A673 (cell line): ENCODE results near the gene ZP2. TPM values are rescaled to one million over a fixed set of nuclear protein-coding genes. Genes with fewer than 3 reads are reported as not detected.

Experiments used
- BruUV-seq: library from RNA; stranded (reverse); fragments of 400-500 nt; replicated peaks from 2 replicates; lab custom pipeline; 2021; lab: Mats Ljungman, UMichigan
- CTCF ChIA-PET: fragments of 300-600 bp; sonication (Branson Sonifier 250); formaldehyde crosslinking; loops from one replicate; lab custom pipeline; 2022; ENCODE audit warnings: antibody characterized with exemption; lab: Charles Lee
- POLR2A ChIA-PET: fragments of 300-600 bp; sonication (Branson Sonifier 250); formaldehyde crosslinking; loops from one replicate; lab custom pipeline; 2022; ENCODE audit warnings: antibody characterized with exemption; ENCODE audit not compliant: low non-redundant PET; lab: Charles Lee
- DNase-seq: peaks from one replicate; pipeline ENCODE4 v3.0.0-alpha.2; 2015; ENCODE audit warnings: low spot score
- H3K27ac ChIP-seq: fragments of 200-600 bp; sonication (generic); 2 replicates; pipeline ENCODE4 v1.5.1; 2016; ENCODE audit warnings: mixed run types, low read depth, mild to moderate bottlenecking, mixed read lengths, antibody characterized with exemption, low read length; ENCODE audit not compliant: poor library complexity, severe bottlenecking
- H3K27me3 ChIP-seq: fragments of 200-600 bp; sonication (generic); replicated peaks from 2 replicates; pipeline ENCODE4 v1.6.1; 2017; ENCODE audit warnings: mixed run types, low read depth, mild to moderate bottlenecking, mixed read lengths, antibody characterized with exemption, low read length; ENCODE audit not compliant: insufficient read depth, poor library complexity
- H3K36me3 ChIP-seq: fragments of 200-600 bp; sonication (generic); 2 replicates; pipeline ENCODE4 v1.6.1; 2016; ENCODE audit warnings: mixed run types, mild to moderate bottlenecking, mixed read lengths, antibody characterized with exemption, low read length; ENCODE audit not compliant: insufficient read depth, poor library complexity, severe bottlenecking
- H3K4me1 ChIP-seq: fragments of 200-600 bp; sonication (generic); 2 replicates; pipeline ENCODE4 v1.6.1; 2017; ENCODE audit warnings: mixed run types, mild to moderate bottlenecking, mixed read lengths, antibody characterized with exemption, low read length; ENCODE audit not compliant: insufficient read depth, poor library complexity, severe bottlenecking
- H3K4me3 ChIP-seq: fragments of 200-600 bp; sonication (generic); 2 replicates; pipeline ENCODE4 v1.5.1; 2016; ENCODE audit warnings: low read depth, mixed run types, mild to moderate bottlenecking, mixed read lengths, low read length; ENCODE audit not compliant: poor library complexity, severe bottlenecking
- H3K9me3 ChIP-seq: fragments of 200-600 bp; sonication (generic); 2 replicates; pipeline ENCODE4 v1.6.1; 2016; ENCODE audit warnings: mixed run types, low read depth, mild to moderate bottlenecking, mixed read lengths, antibody characterized with exemption, low read length; ENCODE audit not compliant: poor library complexity, severe bottlenecking
- CTCF ChIP-seq: fragments of 300-800, 200-600 bp; sonication (generic); conservative IDR thresholded peaks from 2 replicates; pipeline ENCODE4 v1.5.1; 2017; ENCODE audit warnings: low read depth, mild to moderate bottlenecking, antibody characterized with exemption, low read length, moderate library complexity, mixed read lengths
- EZH2 ChIP-seq: fragments of 200-600 bp; sonication (generic); IDR thresholded peaks from 2 replicates; pipeline ENCODE4 v1.6.1; 2017; ENCODE audit warnings: borderline replicate concordance, low read depth, mild to moderate bottlenecking, mixed read lengths, antibody characterized with exemption, low read length; ENCODE audit not compliant: poor library complexity, severe bottlenecking
- intact Hi-C: fragments of 100-400 bp; cut with micrococcal nuclease; formaldehyde crosslinking; loops from one replicate; pipeline ENCODE4 v1.10.0; 2022; ENCODE audit not compliant: unreplicated experiment
- total RNA-seq: library from RNA; stranded (reverse); gene quantifications from 2 replicates; pipeline ENCODE4 v1.2.3, GENCODE V29; 2021

ZP2 gene
- total RNA-seq, 1 experiment from 2014 or later: not detected

- no TSS peak for BruUV-seq
- H3K9me3 ChIP-seq: no peaks in the 10 kb centered on the region
- H3K4me1 ChIP-seq: no peaks in the 10 kb centered on the region
- DNase-seq: no peak
- H3K4me3 ChIP-seq: no peak overlapping the region
- CTCF ChIA-PET: no interaction called here
- no peak overlapping the region for H3K27ac ChIP-seq
- no peaks in the 10 kb centered on the region for H3K36me3 ChIP-seq
- TF ChIP-seq EZH2 (no peak), CTCF (no peak)
- peaks cover 46% of the 10 kb centered on the region for H3K27me3 ChIP-seq
- POLR2A ChIA-PET: no interaction called here
- intact Hi-C loops: no loop called here
These were observed 25.5 kb upstream of the ZP2 start for GRCh38 chr16:21236831-21237230.

DNA sequence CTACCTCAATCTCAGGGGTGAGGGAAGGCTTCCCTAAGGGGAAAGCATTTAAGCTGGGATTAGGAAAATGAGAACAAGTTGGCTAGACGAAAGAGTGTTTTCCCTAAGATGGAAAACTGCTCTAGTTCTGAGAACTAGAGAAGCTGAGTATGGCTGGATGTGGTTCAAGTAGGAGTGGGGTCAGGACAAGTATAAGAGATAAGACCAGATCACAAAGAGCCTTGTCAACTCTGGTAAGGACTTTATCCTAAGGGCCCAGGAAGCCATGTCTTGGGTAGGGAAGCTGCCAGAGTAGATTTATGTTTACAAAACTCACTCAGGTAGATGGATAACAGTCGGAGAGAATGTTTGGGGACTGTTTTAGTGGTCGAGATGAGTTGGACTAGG, 23.8 kb upstream of the ZP2 start:
- Histone ChIP-seq H3K4me3 (no peak overlapping the region), H3K36me3 (no peaks in the 10 kb centered on the region), H3K4me1 (no peaks in the 10 kb centered on the region), H3K9me3 (no peaks in the 10 kb centered on the region), H3K27ac (no peak overlapping the region), H3K27me3 (peaks cover 60% of the 10 kb centered on the region)
- intact Hi-C loops: no loop called here
- DNase-seq: no peak
- no peak for TF ChIP-seq CTCF
- no peak for TF ChIP-seq EZH2
- POLR2A ChIA-PET: no interaction called here
- CTCF ChIA-PET: no interaction called here
- BruUV-seq: no TSS peak

DNA sequence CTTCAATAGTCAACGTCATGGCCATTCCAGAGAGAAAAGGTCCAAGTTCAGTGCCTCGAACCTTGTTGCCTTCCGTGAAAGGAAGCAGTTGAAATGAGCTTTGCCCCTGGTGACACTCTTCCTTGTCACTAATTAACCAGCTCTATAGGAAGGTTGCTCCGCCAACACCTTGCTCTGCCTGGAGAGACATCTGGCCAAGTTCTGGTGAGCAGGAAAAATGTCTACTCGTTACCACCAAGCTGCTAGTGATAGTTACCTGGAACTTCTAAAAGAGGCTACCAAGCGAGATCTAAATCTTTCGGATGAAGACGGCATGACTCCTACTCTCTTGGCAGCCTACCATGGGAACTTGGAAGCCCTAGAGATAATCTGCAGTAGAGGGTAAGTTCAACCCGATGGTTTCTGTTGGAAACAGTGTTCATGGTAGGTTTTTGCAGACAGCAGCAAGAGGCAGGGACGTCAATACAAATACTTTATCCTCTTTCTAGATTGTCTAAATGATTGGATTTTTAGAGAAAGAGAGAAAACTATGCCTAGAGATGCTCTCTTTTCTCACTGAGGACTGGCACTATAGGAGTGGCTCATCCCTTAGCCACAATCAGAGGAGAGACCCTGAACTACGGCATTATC, 22.3 kb upstream of the ZP2 start, which contains the start of gene ANKS4B:
TSS of gene ANKS4B (plus strand) at position 179 of the 630 bp plus-strand sequence. CDS start at position 218, 39 bp downstream.
- Histone ChIP-seq H3K4me3 (no peak within 1 kb of the TSS), H3K4me1 (no peaks in the 10 kb centered on the region), H3K27me3 (peaks cover 73% of the 10 kb centered on the region), H3K27ac (no peak within 1 kb of the TSS), H3K36me3 (no peaks in the 10 kb centered on the region), H3K9me3 (no peaks in the 10 kb centered on the region)
- intact Hi-C loops: no loop called here
- TF ChIP-seq EZH2: no peak
- TF ChIP-seq CTCF: no peak
- POLR2A ChIA-PET: no interaction called here
- no peak for DNase-seq
- no TSS peak for BruUV-seq
- CTCF ChIA-PET: interaction anchor here (0.5 kb wide), 1 partner anchor 67 kb away, joined by 9 read pairs; no protein-coding TSS in a partner anchor
